ENCODE data around the gene NFATC2.
A peak's percentile ranks its signal among the peaks of the same experiment; 100 is the strongest.

Gene NFATC2

DNA sequence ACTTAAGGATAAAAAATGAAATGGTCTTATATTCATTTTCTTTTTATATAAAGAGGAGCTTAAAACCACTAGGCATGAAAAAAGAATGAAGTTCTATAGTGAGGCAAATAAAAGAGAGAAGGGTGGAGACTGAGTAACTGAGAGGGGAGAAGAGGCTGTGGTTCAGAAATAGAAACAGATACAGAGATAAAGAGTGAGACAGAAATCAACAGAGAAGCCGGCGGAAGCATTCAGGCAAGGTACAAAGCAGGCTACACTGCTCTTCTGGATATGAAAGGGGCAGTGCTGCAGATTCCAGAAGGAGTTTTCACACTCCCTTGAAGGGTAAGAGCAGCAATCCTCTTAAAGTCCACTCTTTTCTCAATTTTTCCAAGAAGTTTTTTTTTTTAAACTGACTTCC lies 29.9 kb downstream of the NFATC2 start:
- DNase-seq = no peak

DNA sequence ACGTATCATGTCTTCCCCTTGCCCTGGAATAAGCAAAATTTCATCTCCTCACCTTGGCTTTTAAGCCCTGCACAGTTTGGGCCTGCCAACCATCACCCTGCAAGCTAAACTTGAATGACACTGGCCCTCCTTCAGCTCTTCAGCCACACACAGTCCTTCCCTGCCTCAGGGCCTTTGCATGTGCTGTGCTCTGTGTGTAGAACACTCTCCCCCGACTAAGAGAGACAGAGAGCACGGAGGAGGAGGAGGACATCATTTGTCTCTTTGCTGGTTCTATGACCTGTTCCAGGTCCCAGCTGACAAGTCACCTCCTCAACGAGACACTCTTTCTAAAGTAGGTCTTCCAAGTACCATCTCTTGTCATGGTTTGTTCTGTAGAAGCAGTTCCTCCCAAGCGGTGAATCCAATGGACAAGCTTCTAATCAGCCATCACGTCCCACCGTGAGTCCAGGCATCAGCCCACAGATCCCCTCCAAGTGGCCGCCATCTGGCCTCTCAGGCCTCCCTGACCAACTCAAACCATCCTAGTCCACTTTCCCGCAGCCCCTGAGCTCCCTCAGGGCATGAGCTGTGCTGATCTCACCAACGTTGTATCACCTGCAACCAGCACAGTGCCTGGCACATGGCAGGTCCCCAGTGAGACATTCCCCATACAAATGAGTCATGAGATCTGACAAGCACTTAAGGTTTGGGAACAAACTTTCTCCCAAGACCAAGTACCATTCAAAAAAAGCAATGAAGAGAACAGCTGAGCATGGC lies 30.5 kb downstream of the NFATC2 start:
- peak; percentile 79 for DNase-seq

DNA sequence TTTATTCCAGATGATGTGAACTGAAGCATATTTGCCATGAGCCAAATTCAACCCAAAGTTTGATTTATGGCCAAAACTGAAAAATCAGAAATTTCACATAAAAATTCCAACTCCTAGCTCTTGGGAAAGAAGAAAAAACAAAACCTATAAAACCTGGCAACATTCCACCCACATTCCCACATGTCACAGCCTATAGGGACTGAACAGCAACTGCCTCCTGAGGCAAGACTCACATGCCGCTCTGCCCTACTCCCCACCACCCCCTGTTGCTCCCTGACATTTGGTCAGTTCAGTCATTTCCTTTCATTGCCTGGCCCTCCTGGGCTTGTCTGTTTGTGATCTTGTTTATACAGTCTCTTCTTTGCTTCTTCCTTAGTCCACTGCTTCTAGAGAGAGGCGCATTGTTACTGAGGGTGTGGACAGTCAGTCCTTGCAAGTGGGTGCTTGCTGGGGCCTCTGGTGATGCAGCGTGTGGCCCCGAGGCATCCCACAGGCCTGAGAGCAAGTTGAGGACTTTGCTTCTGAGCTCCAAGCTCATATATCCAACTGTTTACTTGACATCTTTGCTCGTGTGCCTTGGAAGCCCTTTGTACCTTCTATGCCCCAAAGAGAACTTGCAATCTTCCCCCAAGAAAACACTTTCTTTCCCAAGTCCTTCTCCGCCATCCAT lies 31.4 kb downstream of the NFATC2 start:
- DNase-seq = no peak

DNA sequence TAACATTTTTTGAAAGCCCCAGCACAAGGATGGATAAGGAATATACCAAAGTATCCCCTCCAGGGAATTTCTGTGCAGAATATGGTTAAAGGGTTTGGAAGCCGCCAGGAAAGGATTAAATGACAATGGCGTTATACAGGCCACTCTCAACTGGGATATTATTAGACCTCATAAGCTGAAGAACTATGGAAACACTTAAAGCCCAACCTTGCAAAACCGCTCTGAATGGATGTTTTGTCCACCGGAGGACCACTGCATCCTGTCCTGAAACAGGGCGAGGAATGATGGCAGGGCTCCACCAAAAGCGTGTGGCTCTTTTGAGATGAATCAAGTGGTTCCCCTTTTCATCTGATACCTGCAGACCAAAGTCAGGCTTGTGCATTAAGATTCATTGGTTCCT lies 32.4 kb downstream of the NFATC2 start:
- no peak for DNase-seq

DNA sequence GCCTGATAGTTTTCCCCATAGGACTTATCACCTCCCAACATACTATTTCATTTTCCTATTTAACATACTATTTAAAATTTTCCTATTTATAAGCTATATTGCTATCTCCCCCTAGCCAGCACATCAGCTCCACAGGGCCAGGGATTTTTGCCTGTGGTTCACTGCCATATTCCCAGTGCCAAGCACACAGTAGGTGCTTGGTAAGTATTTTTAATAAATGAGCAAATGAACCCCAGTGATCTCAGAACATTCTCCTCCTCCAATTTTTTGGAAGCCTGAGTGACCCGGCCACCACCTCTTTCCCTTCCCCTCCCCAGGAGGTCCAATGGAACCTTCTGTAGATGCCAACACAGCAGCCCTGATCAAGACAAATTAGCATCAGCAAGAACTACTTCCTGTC lies 33.3 kb downstream of the NFATC2 start:
- no peak for DNase-seq

DNA sequence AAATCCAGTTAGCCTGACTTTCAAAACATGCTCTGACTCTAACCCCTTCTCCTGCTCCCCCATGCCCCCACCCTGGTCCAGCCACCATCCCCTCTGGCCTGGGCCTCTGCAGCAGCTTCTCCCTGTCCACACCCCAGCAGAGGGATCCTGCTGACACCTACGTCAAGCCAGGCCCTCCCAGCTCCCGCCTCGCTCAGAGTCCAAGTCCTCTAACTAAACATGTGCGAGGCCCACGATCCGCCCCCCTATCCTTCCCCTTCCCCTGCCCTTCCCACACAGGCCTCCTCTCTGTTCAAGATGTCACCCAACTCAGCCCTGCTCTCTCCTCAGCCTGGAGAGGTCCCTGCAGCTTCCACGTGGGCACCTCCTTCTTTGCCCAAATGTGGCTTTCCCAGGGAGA lies 33.7 kb downstream of the NFATC2 start:
- no peak for DNase-seq

DNA sequence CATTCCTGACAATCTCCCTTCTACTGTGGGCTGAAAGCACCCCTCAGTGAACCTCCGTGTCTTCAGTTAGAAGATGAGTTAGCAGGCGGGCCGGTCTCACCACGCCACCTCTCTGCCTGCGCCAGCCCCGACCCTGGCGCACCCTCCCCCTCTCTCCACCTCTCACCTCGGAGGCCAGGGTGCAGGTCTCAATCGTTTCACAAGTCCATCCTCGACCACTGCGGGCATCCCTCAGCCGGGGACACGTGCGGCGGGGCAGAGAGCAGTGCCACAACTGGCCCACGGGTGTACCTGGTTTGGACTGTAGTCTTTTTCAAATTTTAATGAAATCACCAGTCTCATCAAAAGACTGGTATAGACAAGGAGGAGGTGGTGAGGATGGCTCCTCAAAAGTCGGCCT lies 34.4 kb downstream of the NFATC2 start:
- no peak for DNase-seq

DNA sequence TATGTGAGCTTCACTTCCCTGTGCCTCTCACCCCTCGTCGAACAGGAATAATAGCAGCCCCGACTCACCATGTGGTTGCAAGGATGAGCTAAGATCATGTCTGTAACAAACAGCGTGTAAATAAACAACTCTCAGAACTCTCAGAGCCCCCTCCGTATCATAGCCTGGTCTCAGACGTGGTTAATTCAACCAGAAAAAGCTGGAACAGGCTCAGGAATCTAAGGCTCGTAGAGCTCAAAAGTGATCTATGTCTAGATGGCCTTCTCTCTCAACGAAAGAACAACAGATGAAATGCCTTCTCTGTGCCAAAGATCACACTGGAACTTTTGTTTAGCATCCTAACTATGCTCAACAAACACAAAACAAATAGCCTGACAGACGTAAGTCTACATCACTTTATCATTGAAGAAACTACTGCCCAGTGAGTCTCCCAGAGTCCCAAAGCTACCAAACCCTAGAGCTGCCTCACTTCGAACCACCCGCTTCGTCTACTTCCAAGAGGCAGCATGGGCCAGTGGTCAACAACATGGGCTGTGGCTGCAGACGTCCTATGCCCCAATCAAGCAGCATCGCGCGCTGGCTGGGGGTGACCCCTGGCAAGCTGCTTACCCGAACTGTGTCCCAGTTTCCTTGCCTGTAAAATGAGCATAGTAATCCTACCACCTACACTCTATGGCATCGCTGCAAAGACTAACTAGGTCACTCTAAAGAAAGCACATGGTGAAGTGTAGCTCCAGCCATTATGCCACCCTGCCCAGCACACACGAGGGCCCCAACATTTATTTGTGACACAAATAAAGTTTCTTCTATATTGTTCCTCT lies 35.1 kb downstream of the NFATC2 start:
- DNase-seq = no peak

DNA sequence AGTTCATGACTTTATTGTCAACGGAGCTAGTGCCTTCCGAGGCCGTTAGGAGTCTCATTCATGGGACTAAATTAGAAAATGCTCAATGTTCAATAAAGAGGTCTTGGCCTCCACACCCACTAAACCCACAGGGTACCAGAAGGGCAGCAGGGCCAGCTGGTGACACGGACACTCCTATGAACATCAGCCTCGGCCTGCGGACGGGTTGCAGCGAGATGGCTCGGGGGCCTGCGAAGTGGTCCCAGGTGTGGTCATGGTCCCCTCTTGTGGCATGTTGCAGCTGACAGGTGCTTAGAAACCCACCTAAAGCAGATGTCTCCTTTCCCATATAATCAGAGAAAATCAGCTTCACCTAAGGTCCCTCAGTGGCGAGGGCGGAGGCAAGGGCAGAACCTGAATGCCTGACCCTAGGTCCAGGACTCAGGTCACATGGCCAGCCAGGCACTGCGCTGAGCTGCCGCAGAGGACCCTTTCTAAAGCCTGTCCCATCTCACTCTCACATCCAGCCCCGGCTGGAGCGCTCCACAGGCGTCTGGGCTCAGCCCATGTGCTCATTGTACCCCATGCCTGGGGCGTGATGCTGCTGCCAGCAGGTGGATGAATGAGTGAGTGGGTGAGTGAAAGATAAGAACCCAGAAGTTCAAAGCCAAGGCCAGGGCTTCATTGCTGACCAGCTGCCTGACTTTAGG lies 35.8 kb downstream of the NFATC2 start:
- DNase-seq = no peak

DNA sequence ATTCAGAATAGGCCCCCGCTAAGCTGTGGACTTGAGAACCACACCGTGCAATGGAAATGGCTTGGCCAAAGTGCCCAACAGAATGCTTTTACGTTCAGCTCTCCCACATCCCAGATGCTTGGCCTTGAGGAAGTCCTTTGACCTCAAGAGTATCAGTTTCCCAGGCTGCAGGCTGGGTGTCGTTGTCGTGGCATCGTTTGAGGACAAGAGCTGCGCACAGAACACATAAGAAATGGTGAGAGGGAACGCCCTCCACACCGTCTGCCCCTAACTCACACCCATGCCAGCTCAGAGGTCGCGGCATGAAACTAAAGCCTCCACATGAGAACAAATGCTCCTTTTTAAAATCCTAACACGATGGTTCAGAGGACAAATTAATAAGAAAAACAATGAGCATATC lies 37.0 kb downstream of the NFATC2 start:
- DNase-seq = no peak

DNA sequence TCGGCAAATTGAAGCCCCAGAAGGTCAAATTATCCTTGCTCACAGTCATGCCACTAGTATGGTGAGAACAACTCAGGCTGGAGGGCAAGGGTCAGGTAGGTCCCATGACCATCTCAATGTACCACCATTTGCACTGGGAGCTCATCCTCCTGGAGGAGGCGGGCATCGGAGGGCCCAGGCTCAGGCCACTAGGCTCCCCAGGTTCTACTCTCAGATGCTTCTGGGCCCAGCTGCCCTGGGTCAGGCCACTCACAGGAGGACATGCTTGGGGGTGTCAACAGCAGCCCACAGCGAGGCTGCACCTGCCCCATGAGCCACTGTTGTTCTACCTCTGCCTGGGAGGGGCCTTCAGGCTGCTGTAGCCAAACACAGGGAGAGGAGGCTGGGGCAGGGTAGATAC lies 39.1 kb downstream of the NFATC2 start:
- no peak for DNase-seq

DNA sequence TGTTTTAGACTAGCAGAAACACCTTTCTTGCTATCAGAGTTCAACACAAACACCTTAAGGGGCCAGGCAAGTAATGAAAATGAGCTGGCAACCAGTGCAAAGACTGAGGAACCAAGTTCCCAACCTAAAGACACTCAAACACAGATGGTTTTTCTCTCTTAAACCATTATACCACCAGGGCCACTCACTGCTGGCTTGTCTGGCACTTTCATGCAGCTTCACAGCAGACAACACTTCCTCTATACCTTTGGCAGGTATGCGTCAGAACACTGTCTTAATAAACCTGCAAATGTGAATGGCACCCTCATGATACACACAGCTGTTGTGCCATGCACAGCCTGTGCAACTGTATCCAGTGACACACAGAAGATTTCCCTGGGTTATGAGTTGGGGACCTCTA lies 41.6 kb downstream of the NFATC2 start:
- no peak for DNase-seq

DNA sequence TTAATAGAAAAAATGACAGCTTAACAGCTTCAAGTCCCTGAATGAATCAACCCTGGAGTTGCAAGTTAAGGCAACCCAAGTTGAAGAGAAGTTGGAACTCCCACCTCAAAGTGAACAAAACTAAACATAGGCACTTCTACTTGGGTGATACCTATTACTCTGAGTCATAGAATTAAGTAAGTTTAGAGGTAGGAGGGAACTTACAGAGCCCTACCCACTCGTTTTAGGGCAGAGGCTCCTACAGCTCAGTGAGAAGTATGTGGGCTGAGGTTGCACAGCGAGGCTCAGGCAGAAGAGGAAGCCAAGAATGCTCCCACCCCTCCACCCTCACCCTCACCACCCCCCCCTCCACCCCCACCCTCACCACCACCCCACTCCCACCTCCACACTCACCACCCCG lies 42.2 kb downstream of the NFATC2 start:
- DNase-seq = no peak

DNA sequence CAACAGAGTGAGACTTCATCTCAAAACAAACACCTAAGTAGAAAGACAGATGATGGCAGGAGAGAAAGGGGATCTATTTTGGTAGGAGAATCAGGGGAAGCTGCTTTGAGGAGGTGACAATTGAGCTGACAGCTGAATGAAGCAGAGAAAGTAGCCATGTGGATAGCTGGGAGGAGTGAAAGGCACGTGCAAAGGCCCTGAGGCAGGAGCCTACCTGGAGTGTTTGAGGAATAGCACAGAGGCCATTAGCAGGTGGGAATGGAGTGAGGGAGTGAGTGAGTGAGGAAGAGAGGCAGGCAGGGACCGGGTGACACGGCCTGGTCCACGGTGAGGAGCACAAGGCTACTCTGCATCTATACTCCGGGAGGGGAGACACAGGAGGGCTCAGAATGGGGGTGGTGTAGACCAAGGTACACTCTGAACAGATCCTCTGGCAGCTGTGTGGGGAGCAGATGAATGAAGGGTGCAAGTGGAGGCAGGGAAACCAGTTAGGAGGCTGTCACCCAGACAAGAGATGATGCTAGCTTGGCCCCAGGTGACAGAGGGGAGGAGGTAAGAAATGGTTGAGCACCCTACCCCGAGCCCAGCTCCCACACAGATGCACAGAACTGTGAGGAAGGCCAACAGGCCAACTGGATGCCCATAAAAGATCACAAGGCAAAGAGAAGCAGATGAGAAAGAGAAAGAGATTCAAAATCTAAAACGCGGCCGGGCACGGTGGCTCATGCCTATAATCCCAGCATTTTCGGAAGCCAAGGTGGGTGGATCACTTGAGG lies 43.6 kb downstream of the NFATC2 start:
- DNase-seq = no peak

DNA sequence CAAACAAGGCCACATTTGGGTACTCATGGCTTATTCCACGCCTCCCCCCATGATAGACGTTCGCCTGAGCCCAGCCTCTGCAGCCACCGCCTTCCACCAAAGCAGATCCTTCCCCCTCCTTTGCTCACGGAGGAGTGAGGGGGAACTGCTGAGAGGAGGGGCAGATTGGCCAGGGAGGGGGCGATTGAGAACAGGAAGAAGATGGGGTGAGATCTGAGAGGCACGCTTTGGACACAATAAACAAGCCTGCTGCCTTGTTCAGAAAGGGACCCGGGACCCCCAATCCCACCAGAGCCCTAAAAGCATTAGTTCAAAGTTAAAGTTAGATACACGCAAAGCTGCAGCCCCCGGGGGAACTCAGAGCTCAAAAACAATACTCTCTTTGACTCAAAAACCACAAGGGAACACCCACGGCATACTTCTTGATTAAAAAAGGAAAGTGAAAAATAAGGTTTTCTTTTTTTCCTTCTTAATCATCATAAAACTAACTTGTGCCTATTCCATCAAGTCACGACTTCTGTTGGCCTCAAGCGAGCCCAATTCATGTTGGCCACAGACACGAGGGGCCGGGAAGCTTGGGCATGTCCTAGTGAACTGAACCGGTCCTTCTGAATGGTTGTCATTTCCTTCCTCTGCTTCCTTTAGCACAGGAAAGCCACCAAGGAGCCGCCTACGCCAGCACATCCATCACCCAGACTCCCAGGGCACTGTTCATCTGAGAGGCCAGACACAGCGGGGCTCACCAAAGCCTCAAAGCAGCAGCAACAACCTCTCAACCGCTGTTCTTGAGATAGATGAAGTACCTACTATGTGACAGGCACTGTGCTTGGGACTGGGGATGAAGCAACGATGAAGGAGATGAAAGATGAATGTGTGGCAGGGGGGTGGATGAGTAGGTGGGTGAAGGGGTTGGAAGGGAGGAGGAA lies 44.7 kb downstream of the NFATC2 start:
- no peak for DNase-seq

DNA sequence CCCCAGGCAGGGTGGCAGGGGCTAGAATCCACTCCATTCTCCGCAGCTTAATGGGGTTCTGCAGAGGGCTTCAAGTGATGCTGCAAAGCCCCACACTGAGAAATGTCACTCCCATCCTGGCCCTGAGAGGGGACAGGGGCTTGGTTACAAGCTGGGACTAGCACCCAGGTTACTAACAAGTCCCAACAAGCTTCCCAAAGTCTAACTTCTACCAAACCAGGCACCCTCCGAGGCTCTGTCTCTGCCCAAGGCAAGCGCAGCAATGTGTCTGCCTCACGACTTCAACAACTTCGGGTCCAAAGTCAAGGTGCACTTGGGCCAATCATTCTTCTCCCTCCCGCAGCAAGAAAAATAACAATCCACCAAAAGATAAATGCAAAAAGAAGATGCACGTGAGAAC lies 45.6 kb downstream of the NFATC2 start:
- peak; percentile 21 for DNase-seq

DNA sequence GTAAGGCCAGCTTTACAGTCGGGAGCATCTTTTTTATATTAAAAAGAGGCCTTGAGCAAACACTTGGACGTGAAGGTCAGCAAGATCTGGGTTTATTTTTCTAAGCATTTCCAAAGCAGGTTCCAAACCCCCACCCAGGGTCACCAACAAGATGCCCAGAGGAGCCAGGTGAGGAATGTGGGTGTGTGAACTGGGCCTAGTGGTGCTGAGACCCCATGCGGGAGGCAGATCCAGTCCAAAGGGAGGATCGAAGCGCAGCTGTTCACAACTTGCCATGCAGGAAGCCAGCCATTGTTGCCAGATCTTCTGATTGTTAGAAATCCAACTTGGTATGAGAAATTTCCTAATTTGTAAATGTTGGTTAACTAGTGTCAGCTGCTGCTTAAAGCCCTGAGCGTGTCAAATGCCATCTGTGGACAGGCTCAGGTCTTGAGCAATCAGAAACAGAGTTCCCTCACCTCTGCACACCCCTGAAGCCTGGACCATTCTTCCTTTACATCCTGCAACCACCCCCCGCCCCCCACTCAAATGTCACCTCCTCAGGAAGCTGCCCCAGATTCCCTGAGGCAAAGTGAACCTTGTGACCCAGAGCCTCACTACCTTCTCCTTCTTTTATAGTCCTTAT lies 46.5 kb downstream of the NFATC2 start:
- DNase-seq = no peak

DNA sequence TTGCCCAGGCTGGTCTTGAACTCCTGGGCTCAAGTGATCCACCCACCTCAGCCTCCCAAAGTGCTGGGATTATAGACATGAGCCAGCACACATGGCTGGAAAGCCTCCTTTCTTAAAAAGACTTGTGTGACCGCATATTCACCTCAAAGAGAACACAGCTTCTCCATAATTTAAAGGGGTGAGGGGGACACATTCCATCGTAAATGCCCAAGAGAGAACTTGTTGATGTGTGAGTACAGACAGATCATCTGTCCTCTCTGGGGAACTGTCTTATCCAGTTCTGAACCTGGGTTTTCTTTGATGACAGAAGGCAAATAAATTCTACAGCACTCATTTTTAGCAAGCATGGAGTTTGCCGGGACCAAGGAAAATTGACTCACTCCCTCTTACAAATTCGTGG lies 47.2 kb downstream of the NFATC2 start:
- DNase-seq = no peak

DNA sequence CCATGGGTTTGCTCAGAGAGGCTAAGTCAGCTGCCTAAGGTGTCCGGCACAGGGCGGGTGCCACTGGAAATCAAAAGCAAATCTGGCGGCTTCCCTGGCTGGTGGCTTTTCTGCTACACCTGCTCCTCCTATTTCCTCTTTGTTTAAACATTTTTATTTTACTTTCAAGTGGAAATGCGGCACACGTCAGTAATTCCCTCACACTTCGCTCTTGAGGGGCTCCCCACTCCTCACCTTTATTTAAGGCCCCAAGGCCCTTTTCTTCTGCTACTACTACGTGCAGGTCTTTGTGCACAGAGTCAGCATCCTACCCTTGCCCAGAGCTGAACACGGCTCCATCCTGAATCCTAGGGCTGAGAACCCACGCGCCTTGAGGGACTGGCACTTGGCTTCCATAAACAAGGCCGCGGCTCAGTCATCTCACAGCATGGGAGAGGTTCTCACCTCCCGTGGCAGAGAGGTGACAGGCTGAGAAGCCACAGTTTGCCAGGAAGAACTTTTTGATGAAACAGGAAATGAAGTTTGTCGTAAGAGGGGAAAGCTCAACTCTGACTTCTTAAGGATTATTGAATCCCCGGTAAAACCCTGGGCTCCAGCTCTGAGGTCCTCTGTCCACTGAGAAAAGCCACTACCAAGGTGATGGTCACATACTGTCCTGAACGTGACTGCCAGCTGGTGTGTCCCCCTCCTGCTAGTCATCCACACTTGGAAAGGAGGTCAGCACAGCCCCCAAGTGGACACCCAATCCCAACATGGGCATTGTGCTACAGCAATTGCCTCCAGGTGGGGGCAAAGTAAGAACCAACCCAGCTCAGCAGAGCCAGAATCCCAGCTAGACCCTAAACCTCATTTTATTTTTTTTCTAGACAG lies 48.0 kb downstream of the NFATC2 start:
- no peak for DNase-seq

DNA sequence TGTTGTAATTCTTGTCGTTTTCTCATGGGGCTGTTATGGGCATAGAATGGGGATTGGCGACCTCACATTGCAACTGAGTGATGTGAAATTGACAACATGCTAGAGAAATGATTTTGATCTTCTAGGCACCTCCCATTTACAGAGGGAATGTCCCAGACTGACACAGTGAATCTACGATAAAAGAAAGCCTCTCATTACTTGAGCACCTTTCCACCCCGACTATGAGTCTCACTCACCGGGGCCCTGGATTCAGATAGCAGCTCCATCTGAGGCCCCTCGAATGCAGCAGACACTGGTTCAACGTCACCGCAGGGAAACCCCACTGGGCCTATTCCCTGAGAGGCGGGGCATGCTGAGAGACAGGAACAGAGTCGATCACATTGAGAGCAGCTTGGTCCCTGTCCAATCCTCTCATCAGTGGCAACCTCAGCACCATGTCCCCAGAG lies 49.1 kb downstream of the NFATC2 start:
- DNase-seq = no peak

Data from islet precursor cell (in vitro differentiated cells).